HCT116 (cell line): Measurements from ENCODE around the gene CLEC4G. TPM values are rescaled to one million over a fixed set of nuclear protein-coding genes. Genes with fewer than 3 reads are reported as not detected.

ENCODE experiments used
- ATAC-seq: fragments of 200-7000 bp; cut with Tn5 transposase; 2 replicates; pipeline ENCODE4 v1.9.1; 2020; ENCODE audit warnings: mild to moderate bottlenecking, moderate library complexity
- BruUV-seq: library from RNA; stranded (reverse); fragments of 400-500 nt; replicated peaks from 2 replicates; lab custom pipeline; 2021; lab: Mats Ljungman, UMichigan
- CTCF ChIA-PET: fragments of 300-600 bp; sonication (Branson Sonifier 250); formaldehyde crosslinking; loops from one replicate; lab custom pipeline; 2021; ENCODE audit warnings: antibody characterized with exemption; lab: Charles Lee
- POLR2A ChIA-PET: fragments of 300-600, 350-600 bp; sonication (Branson Sonifier 250); formaldehyde crosslinking; loops from one replicate; lab custom pipeline; 2021; ENCODE audit warnings: antibody characterized with exemption; lab: Charles Lee
- RAD21 ChIA-PET, 2 experiments: fragments of 300-600 bp; sonication (Branson Sonifier 250); formaldehyde crosslinking; loops; one replicate each; lab custom pipeline; 2023; ENCODE audit warnings: low total read pairs in 2 of 2; ENCODE audit not compliant: uncharacterized antibody in 2 of 2, unreplicated experiment in 2 of 2, low non-redundant PET in 1 of 2; lab: Charles Lee
- DNase-seq: peaks from one replicate; pipeline ENCODE4 v3.0.0-alpha.2; 2010; ENCODE audit warnings: low read depth, low spot score
- H2AFZ ChIP-seq: fragments of 200-600 bp; shearing (Covaris generic), sonication (generic); 2 replicates; pipeline ENCODE4 v1.6.1; 2017; ENCODE audit warnings: low read depth, mixed run types, mixed read lengths, antibody characterized with exemption, low read length; ENCODE audit not compliant: poor library complexity, severe bottlenecking
- H3K27ac ChIP-seq: 2 replicates; pipeline ENCODE4 v1.5.1; 2012; ENCODE audit warnings: low read depth, low read length
- H3K27me3 ChIP-seq: fragments of 200-600 bp; sonication (generic); 2 replicates; pipeline ENCODE4 v1.6.1; 2016; ENCODE audit warnings: mixed run types, low read length, mixed read lengths; ENCODE audit not compliant: insufficient read depth
- H3K36me3 ChIP-seq, 2 experiments: fragments of 200-500 bp in 1 of 2; fragments of 200-600 bp in 1 of 2; sonication (Bioruptor generic) in 1 of 2; sonication (generic) in 1 of 2; 2 replicates each; pipeline versions ENCODE4 v1.5.1 to v1.6.1; 2014 to 2016; ENCODE audit warnings: low read length in 2 of 2, inconsistent platforms in 1 of 2, mixed read lengths in 1 of 2, mixed run types in 1 of 2; ENCODE audit not compliant: insufficient read depth in 2 of 2, control insufficient read depth in 1 of 2
- H3K4me1 ChIP-seq, 2 experiments: fragments of 200-600 bp in 1 of 2; sonication (generic) in 1 of 2; 2 replicates each; pipeline versions ENCODE4 v1.5.1 to v1.6.1; 2012 to 2017; ENCODE audit warnings: low read length in 2 of 2, inconsistent platforms in 1 of 2, mild to moderate bottlenecking in 1 of 2, mixed read lengths in 1 of 2, mixed run types in 1 of 2, moderate library complexity in 1 of 2; ENCODE audit not compliant: insufficient read depth in 2 of 2, control insufficient read depth in 1 of 2
- H3K4me2 ChIP-seq: fragments of 200-600 bp; sonication (generic); 2 replicates; pipeline ENCODE4 v1.6.1; 2017; ENCODE audit warnings: mixed run types, low read length, mixed read lengths
- H3K4me3 ChIP-seq, 2 experiments: fragments of 200-600 bp in 1 of 2; sonication (generic) in 1 of 2; replicated peaks in 1 of 2; 2 replicates each; pipeline ENCODE4 v1.5.1; 2011 to 2016; ENCODE audit warnings: low read length in 2 of 2, control low read depth in 1 of 2, low read depth in 1 of 2, mild to moderate bottlenecking in 1 of 2, mixed read lengths in 1 of 2, mixed run types in 1 of 2
- H3K79me2 ChIP-seq: fragments of 200-600 bp; sonication (generic); 2 replicates; pipeline ENCODE4 v1.6.1; 2017; ENCODE audit warnings: mild to moderate bottlenecking, mixed run types, low read length, moderate library complexity, mixed read lengths; ENCODE audit not compliant: insufficient read depth
- H3K9ac ChIP-seq: fragments of 200-600 bp; sonication (generic); 2 replicates; pipeline ENCODE4 v1.6.1; 2016; ENCODE audit warnings: low read length, mixed read lengths
- H3K9me2 ChIP-seq: fragments of 200-600 bp; sonication (generic), shearing (Covaris generic); 2 replicates; pipeline ENCODE4 v1.6.1; 2017; ENCODE audit warnings: mixed run types, mild to moderate bottlenecking, moderate library complexity; ENCODE audit not compliant: insufficient read depth
- H3K9me3 ChIP-seq, 2 experiments: fragments of 200-500 bp in 1 of 2; fragments of 200-600 bp in 1 of 2; sonication (Bioruptor generic) in 1 of 2; sonication (generic) in 1 of 2; 2 replicates each; pipeline ENCODE4 v1.6.1; 2014 to 2017; ENCODE audit warnings: low read length in 2 of 2, mixed read lengths in 2 of 2, inconsistent platforms in 1 of 2, low read depth in 1 of 2, mild to moderate bottlenecking in 1 of 2, mixed run types in 1 of 2, moderate library complexity in 1 of 2; ENCODE audit not compliant: control insufficient read depth in 1 of 2, insufficient read depth in 1 of 2
- H4K20me1 ChIP-seq: fragments of 200-600 bp; sonication (generic), shearing (Covaris generic); 2 replicates; pipeline ENCODE4 v1.6.1; 2017; ENCODE audit warnings: mixed run types, mild to moderate bottlenecking, moderate library complexity; ENCODE audit not compliant: insufficient read depth
- CBX3 ChIP-seq: IDR thresholded peaks from 2 replicates; pipeline ENCODE4 v1.6.1; 2012; ENCODE audit warnings: low read depth
- CTCF ChIP-seq, 3 experiments: fragments of 200-600 bp in 1 of 3; sonication (generic) in 1 of 3; IDR thresholded peaks in 2 of 3; conservative IDR thresholded peaks in 1 of 3; 2 replicates each; pipeline ENCODE4 v1.5.1; 2012 to 2017; ENCODE audit warnings: low read depth in 2 of 3, low read length in 2 of 3, antibody characterized with exemption in 1 of 3, borderline replicate concordance in 1 of 3, control low read depth in 1 of 3, mild to moderate bottlenecking in 1 of 3, mixed read lengths in 1 of 3, mixed run types in 1 of 3, moderate library complexity in 1 of 3; ENCODE audit not compliant: insufficient read depth in 1 of 3
- EZH2 ChIP-seq: fragments of 200-600 bp; sonication (generic); IDR thresholded peaks from 2 replicates; pipeline ENCODE4 v1.6.1; 2017; ENCODE audit warnings: antibody characterized with exemption, mixed run types
- EZH2phosphoT487 ChIP-seq: fragments of 200-600 bp; IDR thresholded peaks from 2 replicates; pipeline ENCODE4 v1.6.1; 2018; ENCODE audit warnings: antibody characterized with exemption, borderline replicate concordance
- JUND ChIP-seq: IDR thresholded peaks from 2 replicates; pipeline ENCODE4 v1.6.1; 2012
- MAX ChIP-seq: IDR thresholded peaks from 2 replicates; pipeline ENCODE4 v1.6.1; 2012
- RAD21 ChIP-seq: IDR thresholded peaks from 2 replicates; pipeline ENCODE4 v1.6.1; 2012; ENCODE audit warnings: low read depth, mild to moderate bottlenecking
- REST ChIP-seq: IDR thresholded peaks from 2 replicates; pipeline ENCODE4 v1.6.1; 2012; ENCODE audit warnings: low read depth
- SIN3A ChIP-seq: IDR thresholded peaks from 2 replicates; pipeline ENCODE4 v1.6.1; 2012; ENCODE audit warnings: low read depth
- SRF ChIP-seq: IDR thresholded peaks from 2 replicates; pipeline ENCODE4 v1.6.1; 2012; ENCODE audit warnings: low read depth
- ZNF274 ChIP-seq: fragments of 200-500 bp; sonication (Bioruptor generic); IDR thresholded peaks from 2 replicates; pipeline ENCODE4 v1.6.1; 2014; ENCODE audit warnings: mild to moderate bottlenecking, low read depth, low read length, inconsistent platforms
- intact Hi-C: fragments of 100-400 bp; cut with micrococcal nuclease; formaldehyde crosslinking; loops from 2 replicates; pipeline ENCODE4 v1.10.0; 2022
- total RNA-seq: library from RNA; stranded (reverse); gene quantifications from one replicate; pipeline ENCODE4 v1.2.1, GENCODE V29; 2021; ENCODE audit not compliant: unreplicated experiment

Gene CLEC4G
- total RNA-seq, 1 experiment from 2014 or later, result not detected

GRCh38 chr19:7751157-7751783 is 19.4 kb upstream of the CLEC4G start (continued):
- TF ChIP-seq REST (no peak), EZH2 (no peak), CBX3 (no peak), JUND (no peak), CTCF (IDR thresholded peaks at IDR 0.05 in 2 of 3, conservative IDR thresholded peaks at IDR 0.05 in 1 of 3; ENCODE audit: borderline replicate concordance in 1 of 3, insufficient read depth in 1 of 3, low read depth in 2 of 3, low read length in 2 of 3) (no peak), SRF (no peak)

GRCh38 chr19:7748756-7749155 is 16.8 kb upstream of the CLEC4G start:
- ChIA-PET POLR2A (no interaction called here), CTCF (interaction anchor here (1.0 to 1.6 kb wide), 2 partner anchors 51 to 83 kb away, joined by 3 to 5 read pairs; no protein-coding TSS in a partner anchor), RAD21 (no interaction called here)
- Histone ChIP-seq H3K27me3 (peaks cover 7% of the 10 kb centered on the region), H3K4me2 (no peak overlapping the region), H3K4me3 (no peak overlapping the region), H3K9me3 (no peaks in the 10 kb centered on the region), H3K4me1 (no peaks in the 10 kb centered on the region), H3K27ac (no peak overlapping the region), H2AFZ (no peak overlapping the region), H3K9me2 (no peaks in the 10 kb centered on the region), H3K9ac (no peak overlapping the region), H3K36me3 (no peaks in the 10 kb centered on the region), H4K20me1 (no peaks in the 10 kb centered on the region), H3K79me2 (no peaks in the 10 kb centered on the region)
- ATAC-seq (peak; percentile 90), DNase-seq (peak; percentile 50)
- TF ChIP-seq CTCF (IDR thresholded peaks at IDR 0.05 in 2 of 3, conservative IDR thresholded peaks at IDR 0.05 in 1 of 3; ENCODE audit: borderline replicate concordance in 1 of 3, insufficient read depth in 1 of 3, low read depth in 2 of 3, low read length in 2 of 3), result peak; percentile 39 to 52 (median 51); a peak in 5 of 6 replicates
- no peak for TF ChIP-seq ZNF274
- 0 out of 2 replicates have a peak, but pooled peaks have one; percentile 25 for TF ChIP-seq SIN3A
- TF ChIP-seq EZH2phosphoT487, result no peak
- peak; percentile 38; the same call in 1 of the 2 replicates for TF ChIP-seq MAX
- no peak for TF ChIP-seq SRF
- TF ChIP-seq RAD21, result peak; percentile 59
- no peak for TF ChIP-seq JUND
- no TSS peak for BruUV-seq
- intact Hi-C loops, result no loop called here
